Esophagus squamous epithelium (tissue), 4 donors: ENCODE results near the gene BPIFB4.

Experiments
- POLR2A ChIP-seq, 4 donors: fragments of 450-650 bp; IDR thresholded peaks; one replicate each; pipeline ENCODE4 v1.6.1; 2017; ENCODE audit warnings: antibody characterized with exemption in 4 of 4, mild to moderate bottlenecking in 4 of 4, moderate library complexity in 3 of 4
- TF ChIP-seq, protein P1 (sequence below), 6 experiments: fragments of 450-650 bp in 4 of 6; fragments of 200-600 bp in 2 of 6; sonication (generic) in 2 of 6; IDR thresholded peaks; one replicate each; pipeline ENCODE4 v1.5.1; 2016 to 2019; ENCODE audit warnings: antibody characterized with exemption in 6 of 6, mild to moderate bottlenecking in 4 of 6, moderate library complexity in 4 of 6

GRCh38 chr20:33069673-33070072, 9.8 kb upstream of the BPIFB4 start:
- TF ChIP-seq, protein P1, sequence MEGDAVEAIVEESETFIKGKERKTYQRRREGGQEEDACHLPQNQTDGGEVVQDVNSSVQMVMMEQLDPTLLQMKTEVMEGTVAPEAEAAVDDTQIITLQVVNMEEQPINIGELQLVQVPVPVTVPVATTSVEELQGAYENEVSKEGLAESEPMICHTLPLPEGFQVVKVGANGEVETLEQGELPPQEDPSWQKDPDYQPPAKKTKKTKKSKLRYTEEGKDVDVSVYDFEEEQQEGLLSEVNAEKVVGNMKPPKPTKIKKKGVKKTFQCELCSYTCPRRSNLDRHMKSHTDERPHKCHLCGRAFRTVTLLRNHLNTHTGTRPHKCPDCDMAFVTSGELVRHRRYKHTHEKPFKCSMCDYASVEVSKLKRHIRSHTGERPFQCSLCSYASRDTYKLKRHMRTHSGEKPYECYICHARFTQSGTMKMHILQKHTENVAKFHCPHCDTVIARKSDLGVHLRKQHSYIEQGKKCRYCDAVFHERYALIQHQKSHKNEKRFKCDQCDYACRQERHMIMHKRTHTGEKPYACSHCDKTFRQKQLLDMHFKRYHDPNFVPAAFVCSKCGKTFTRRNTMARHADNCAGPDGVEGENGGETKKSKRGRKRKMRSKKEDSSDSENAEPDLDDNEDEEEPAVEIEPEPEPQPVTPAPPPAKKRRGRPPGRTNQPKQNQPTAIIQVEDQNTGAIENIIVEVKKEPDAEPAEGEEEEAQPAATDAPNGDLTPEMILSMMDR (IDR thresholded peaks at IDR 0.05), result no peak
- no peak for TF ChIP-seq POLR2A (IDR thresholded peaks at IDR 0.05)
